Esophagus squamous epithelium (tissue), 5 donors: ENCODE results near the gene IRF4. TPM values are rescaled to one million over a fixed set of nuclear protein-coding genes. Genes with fewer than 3 reads are reported as not detected.

Experiments used
- DNase-seq: peaks from one replicate; lab custom pipeline; 2025; lab: John Stamatoyannopoulos, UW
- H3K27ac ChIP-seq, 4 donors: fragments of 200-600 bp; sonication (generic); one replicate each; pipeline ENCODE4 v1.5.1; 2016 to 2019; ENCODE audit warnings: mild to moderate bottlenecking in 1 of 4
- H3K27me3 ChIP-seq, 4 donors: fragments of 200-600 bp; sonication (generic); 1 replicate in 3 of 4; 2 replicates in 1 of 4; pipeline versions ENCODE4 v1.5.1 to v1.6.0; 2017 to 2021; ENCODE audit warnings: antibody characterized with exemption in 1 of 4
- H3K36me3 ChIP-seq, 3 donors: fragments of 200-600 bp; sonication (generic); one replicate each; pipeline ENCODE4 v1.5.1; 2016 to 2019
- H3K4me1 ChIP-seq, 3 donors: fragments of 200-600 bp; sonication (generic); one replicate each; pipeline ENCODE4 v1.5.1; 2017 to 2019
- H3K4me3 ChIP-seq, 4 donors: fragments of 200-600 bp; sonication (generic); 1 replicate in 3 of 4; 2 replicates in 1 of 4; pipeline ENCODE4 v1.5.1; 2016 to 2019; ENCODE audit warnings: mild to moderate bottlenecking in 2 of 4, moderate library complexity in 1 of 4
- H3K9me3 ChIP-seq, 3 donors: fragments of 200-600 bp; sonication (generic); one replicate each; pipeline ENCODE4 v1.5.1; 2016 to 2019
- CTCF ChIP-seq, 6 experiments: fragments of 450-650 bp in 4 of 6; fragments of 200-600 bp in 2 of 6; sonication (generic) in 2 of 6; IDR thresholded peaks; one replicate each; pipeline ENCODE4 v1.5.1; 2016 to 2019; ENCODE audit warnings: antibody characterized with exemption in 6 of 6, mild to moderate bottlenecking in 4 of 6, moderate library complexity in 4 of 6
- POLR2A ChIP-seq, 4 donors: fragments of 450-650 bp; IDR thresholded peaks; one replicate each; pipeline ENCODE4 v1.6.1; 2017; ENCODE audit warnings: antibody characterized with exemption in 4 of 4, mild to moderate bottlenecking in 4 of 4, moderate library complexity in 3 of 4
- WGBS, 2 donors: methylation state at CpG; one replicate each; pipeline ENCODE4 v1.1.5; 2018; 5-methylcytosine and 5-hydroxymethylcytosine counted together
- intact Hi-C: fragments of 100-400 bp; cut with DNase I; formaldehyde crosslinking; loops from one replicate; pipeline ENCODE4 v1.15.0; 2022
- total RNA-seq, 4 donors: library from RNA; depleted of rRNA; stranded (reverse); fragments of >200 nt; gene quantifications; one replicate each; pipeline ENCODE4 v1.1.0, GENCODE V29; 2016
- donor health status: DM: yes; HTN: yes; CAD: no.

IRF4 gene
- total RNA-seq, 4 donors from 2014 or later: 0.40 to 1.9 (median 1.2) TPM

- WGBS, 2 donors: 76 to 86% methylated on average over 18 of the region's 18 CpGs
- Histone ChIP-seq H3K27me3 (no peaks in the 10 kb centered on the region), H3K27ac (no peak overlapping the region), H3K36me3 (peaks cover 0 to 40% (median 0%) of the 10 kb centered on the region in 3 donors), H3K9me3 (no peaks in the 10 kb centered on the region), H3K4me3 (no peak overlapping the region), H3K4me1 (peaks cover 0 to 11% (median 0%) of the 10 kb centered on the region in 3 donors)
- no peak for TF ChIP-seq POLR2A (IDR thresholded peaks at IDR 0.05)
- TF ChIP-seq CTCF (IDR thresholded peaks at IDR 0.05): no peak
- intact Hi-C loops: no loop called here
- DNase-seq: no peak
Measured at GRCh38 chr6:353642-354614, 37.6 kb upstream of the IRF4 start.

- intact Hi-C loops: no loop called here
- H3K27ac ChIP-seq: no peak overlapping the region
- TF ChIP-seq CTCF (IDR thresholded peaks at IDR 0.05): no peak
- TF ChIP-seq POLR2A (IDR thresholded peaks at IDR 0.05): no peak
- WGBS, 2 donors: 90 to 95% methylated on average over 15 of the region's 15 CpGs
- H3K4me3 ChIP-seq: no peak overlapping the region
- H3K36me3 ChIP-seq: peaks cover 0 to 32% (median 0%) of the 10 kb centered on the region in 3 donors
- H3K27me3 ChIP-seq: no peaks in the 10 kb centered on the region
- H3K4me1 ChIP-seq: peaks cover 0 to 12% (median 0%) of the 10 kb centered on the region in 3 donors
- no peak for DNase-seq
- H3K9me3 ChIP-seq: no peaks in the 10 kb centered on the region
Measured at GRCh38 chr6:354631-355280, 36.8 kb upstream of the IRF4 start.

- Histone ChIP-seq H3K4me3 (no peak overlapping the region), H3K27me3 (no peaks in the 10 kb centered on the region), H3K27ac (no peak overlapping the region), H3K36me3 (peaks cover 0 to 24% (median 0%) of the 10 kb centered on the region in 3 donors), H3K4me1 (peaks cover 0 to 12% (median 0%) of the 10 kb centered on the region in 3 donors), H3K9me3 (no peaks in the 10 kb centered on the region)
- DNase-seq: no peak
- 69 to 79% methylated on average over 9 of the region's 9 CpGs for WGBS, 2 donors
- TF ChIP-seq POLR2A (IDR thresholded peaks at IDR 0.05) (no peak), CTCF (IDR thresholded peaks at IDR 0.05) (no peak)
- intact Hi-C loops: no loop called here
Measured at GRCh38 chr6:355373-356208, 36.0 kb upstream of the IRF4 start.

- no peak for DNase-seq
- H3K27me3 ChIP-seq: no peaks in the 10 kb centered on the region
- peaks cover 0 to 12% (median 0%) of the 10 kb centered on the region in 3 donors for H3K4me1 ChIP-seq
- no peaks in the 10 kb centered on the region for H3K9me3 ChIP-seq
- peaks cover 0 to 12% (median 0%) of the 10 kb centered on the region in 3 donors for H3K36me3 ChIP-seq
- TF ChIP-seq CTCF (IDR thresholded peaks at IDR 0.05): no peak
- TF ChIP-seq POLR2A (IDR thresholded peaks at IDR 0.05): no peak
- intact Hi-C loops: no loop called here
- no peak overlapping the region for H3K4me3 ChIP-seq
- no peak overlapping the region for H3K27ac ChIP-seq
- 70 to 87% methylated on average over 8 to 11 of the region's 11 CpGs for WGBS, 2 donors
Measured at GRCh38 chr6:356828-357251, 34.7 kb upstream of the IRF4 start.
